ENCODE measurements around the gene STARD3. TPM values are rescaled to one million over a fixed set of nuclear protein-coding genes. Genes with fewer than 3 reads are reported as not detected.

The STARD3 gene
- total and polyA plus RNA-seq, 9 of the 15 experiments (the other 6 are each of a cell fraction or from before 2014, with no cell fraction given) = 0.63 to 87.0 (median 46.0) TPM

GRCh38 chr17:39706921-39707337 lies 70.0 kb downstream of the STARD3 start:
- H3K4me2 ChIP-seq (ENCODE audit: insufficient read depth, low read length) = no peak overlapping the region
- no peaks in the 10 kb centered on the region for H3K9me3 ChIP-seq (replicated peaks; ENCODE audit: control insufficient read depth, insufficient read depth, low read depth, low read length)
- H3K27me3 ChIP-seq (ENCODE audit: control insufficient read depth in 2 of 2, insufficient read depth in 2 of 2, low read length in 2 of 2) = 0 out of 5 replicates have a peak, but pooled peaks cover 0 to 5% of the 10 kb centered on the region in 2 experiments
- peaks cover 0 to 25% of the 10 kb centered on the region in 2 experiments; a peak in 3 of 5 replicates for H3K4me1 ChIP-seq (replicated peaks in 1 of 2; ENCODE audit: control insufficient read depth in 2 of 2, insufficient read depth in 2 of 2, low read length in 2 of 2)
- no peak for ATAC-seq
- H3K36me3 ChIP-seq (ENCODE audit: control insufficient read depth, insufficient read depth, low read length) = no peaks in the 10 kb centered on the region
- H2AFZ ChIP-seq (ENCODE audit: low read depth, low read length) = no peak overlapping the region
- TF ChIP-seq ILK (tag; IDR thresholded peaks at IDR 0.05; ENCODE audit: borderline replicate concordance, low read depth) = no peak
- TF ChIP-seq HLTF (IDR thresholded peaks at IDR 0.05) = no peak
- TF ChIP-seq ZNF121 (CRISPR knock-in tag; conservative IDR thresholded peaks at IDR 0.05) = no peak
- no peak for TF ChIP-seq COPS2 (conservative IDR thresholded peaks at IDR 0.05)
- TF ChIP-seq HNRNPLL (IDR thresholded peaks at IDR 0.05; ENCODE audit: low read depth, low read length, poor library complexity, severe bottlenecking) = no peak
- TF ChIP-seq ZNF766 (CRISPR knock-in tag; conservative IDR thresholded peaks at IDR 0.05) = no peak
- no peak for TF ChIP-seq JUND (IDR thresholded peaks at IDR 0.05; ENCODE audit: borderline replicate concordance, low read depth, low read length)
- no peak for TF ChIP-seq JUND (tag; IDR thresholded peaks at IDR 0.05; ENCODE audit: borderline replicate concordance, low read depth, low read length)
- TF ChIP-seq FOXA3 (CRISPR knock-in tag; conservative IDR thresholded peaks at IDR 0.05 in 1 of 2, IDR thresholded peaks at IDR 0.05 in 1 of 2) = no peak
- no peak for TF ChIP-seq ESRRA (IDR thresholded peaks at IDR 0.05; ENCODE audit: borderline replicate concordance, low read depth)
- TF ChIP-seq BRD4 (IDR thresholded peaks at IDR 0.05) = no peak
- no peak for TF ChIP-seq ZNF77 (CRISPR knock-in tag; IDR thresholded peaks at IDR 0.05)
- no peak for TF ChIP-seq SREBF1 (IDR thresholded peaks at IDR 0.05; ENCODE audit: borderline replicate concordance, low read depth, low read length)
- no peak for TF ChIP-seq MAZ (CRISPR knock-in tag; conservative IDR thresholded peaks at IDR 0.05 in 1 of 2, IDR thresholded peaks at IDR 0.05 in 1 of 2)
- TF ChIP-seq NR1H2 (CRISPR knock-in tag; IDR thresholded peaks at IDR 0.05) = no peak
- no peak for TF ChIP-seq NCOA1 (IDR thresholded peaks at IDR 0.05; ENCODE audit: low read depth)
- TF ChIP-seq E2F5 (CRISPR knock-in tag; IDR thresholded peaks at IDR 0.05) = no peak
- no peak for TF ChIP-seq NELFE (IDR thresholded peaks at IDR 0.05; ENCODE audit: insufficient read depth, insufficient read length)
- no peak for TF ChIP-seq HNRNPK (IDR thresholded peaks at IDR 0.05; ENCODE audit: low read depth, low read length, poor library complexity, severe bottlenecking)
- no peak for TF ChIP-seq RFX5 (IDR thresholded peaks at IDR 0.05; ENCODE audit: low read depth, low read length)
- no peak for TF ChIP-seq ZNF436 (CRISPR knock-in tag; IDR thresholded peaks at IDR 0.05)
- no peak overlapping the region for H3K27ac ChIP-seq (ENCODE audit: extremely low read depth, low read depth, low read length)
- POLR2A ChIA-PET = interaction anchor here (0.7 kb wide), 1 partner anchor 23 kb away, joined by 5 read pairs; the partner anchor contains the start of gene MIEN1
- intact Hi-C loops (cut with micrococcal nuclease) (no loop called here), in situ Hi-C loops (cut with MboI) (no loop called here)
- H3K79me2 ChIP-seq (ENCODE audit: control insufficient read depth, insufficient read depth, low read length) = no peaks in the 10 kb centered on the region
- FAIRE-seq = no peak
- DNase-seq (ENCODE audit: extremely low read depth in 1 of 4, low spot score in 3 of 4) = no peak
- H3K9me1 ChIP-seq (ENCODE audit: control insufficient read depth, insufficient read depth, low read length) = no peaks in the 10 kb centered on the region
- 52% methylated on average over 7 of the region's 7 CpGs for whole genome bisulfite sequencing (ENCODE audit: insufficient coverage, low coverage, missing lambda C conversion rate)
- CTCF ChIA-PET (ENCODE audit: low intra/inter-chr PET ratio) = no interaction called here
- no peaks in the 10 kb centered on the region; the same call in 1 of the 2 replicates for H4K20me1 ChIP-seq (replicated peaks; ENCODE audit: control insufficient read depth, insufficient read depth, low read length)
- H3K9ac ChIP-seq (ENCODE audit: insufficient read depth in 1 of 2, low read depth in 2 of 2, low read length in 2 of 2) = no peak overlapping the region
- H3K4me3 ChIP-seq = no peak overlapping the region
- no TSS peak for BruUV-seq (replicated peaks)
